Raji (cell line): ENCODE results near the gene MCC.

Experiments used
- POLR2A ChIP-seq: IDR thresholded peaks from 2 replicates; pipeline ENCODE4 v1.6.1; 2011; ENCODE audit warnings: low read depth, low read length, control low read depth; ENCODE audit not compliant: insufficient read depth

Gene MCC

GRCh38 chr5:113293068-113293974 lies 194.9 kb downstream of the MCC start:
- no peak for TF ChIP-seq POLR2A

GRCh38 chr5:113292462-113292861 lies 195.8 kb downstream of the MCC start:
- TF ChIP-seq POLR2A, result no peak

- no peak for TF ChIP-seq POLR2A
These were observed 204.7 kb downstream of the MCC start for GRCh38 chr5:113283558-113283957.

- no peak for TF ChIP-seq POLR2A
These were observed 205.8 kb downstream of the MCC start for GRCh38 chr5:113282472-113282871.

- no peak for TF ChIP-seq POLR2A
These were observed 207.1 kb downstream of the MCC start for GRCh38 chr5:113281194-113281593.

GRCh38 chr5:113280541-113280940 lies 207.7 kb downstream of the MCC start:
- no peak for TF ChIP-seq POLR2A

GRCh38 chr5:113278976-113279375 lies 209.3 kb downstream of the MCC start:
- TF ChIP-seq POLR2A, result no peak

GRCh38 chr5:113276493-113276892 lies 211.8 kb downstream of the MCC start:
- TF ChIP-seq POLR2A, result no peak

- no peak for TF ChIP-seq POLR2A
These were observed 212.3 kb downstream of the MCC start for GRCh38 chr5:113276001-113276400.

GRCh38 chr5:113274836-113275414 lies 213.3 kb downstream of the MCC start:
- no peak for TF ChIP-seq POLR2A

GRCh38 chr5:113273948-113274347 lies 214.3 kb downstream of the MCC start:
- no peak for TF ChIP-seq POLR2A

GRCh38 chr5:113271745-113272454 lies 216.4 kb downstream of the MCC start:
- TF ChIP-seq POLR2A, result no peak

GRCh38 chr5:113271015-113271414 lies 217.2 kb downstream of the MCC start:
- no peak for TF ChIP-seq POLR2A

- TF ChIP-seq POLR2A, result no peak
These were observed 218.2 kb downstream of the MCC start for GRCh38 chr5:113270086-113270485.

GRCh38 chr5:113269023-113269997 lies 218.9 kb downstream of the MCC start:
- no peak for TF ChIP-seq POLR2A
